NOMO-1 treated with DMSO at 0.1 percent for 48 hours (cell line): ENCODE results near the gene ACACB.

Experiments
- DNase-seq: peaks from one replicate; lab custom pipeline; 2025; ENCODE audit not compliant: unreplicated experiment; lab: John Stamatoyannopoulos, UW

Gene ACACB

GRCh38 chr12:109271418-109271817, 155.0 kb downstream of the ACACB start:
- DNase-seq: no peak

DNA sequence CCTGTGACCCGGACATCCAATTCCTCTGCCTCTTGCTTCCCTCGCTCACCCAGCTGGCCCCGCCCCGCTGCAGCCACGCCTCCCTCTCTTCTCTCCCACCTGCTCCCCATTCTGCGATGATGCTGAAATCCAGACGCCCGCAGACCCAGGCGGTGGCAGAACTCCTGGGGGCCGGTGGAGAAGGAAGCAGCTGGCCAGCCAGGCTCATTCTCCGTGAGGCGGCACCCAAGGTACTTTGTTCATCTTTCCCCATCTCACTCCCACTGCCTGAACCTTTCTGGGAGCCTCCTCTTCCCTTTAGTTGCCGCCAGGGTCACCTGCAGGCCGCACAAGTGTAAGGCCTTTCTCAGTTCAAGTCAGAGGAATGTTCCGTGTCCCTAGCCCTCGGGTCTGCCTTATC, 157.0 kb downstream of the ACACB start:
- DNase-seq: no peak

GRCh38 chr12:109274381-109274780, 158.0 kb downstream of the ACACB start:
- DNase-seq: no peak

- DNase-seq: no peak
Measured at GRCh38 chr12:109275173-109275572, 158.8 kb downstream of the ACACB start.

DNA sequence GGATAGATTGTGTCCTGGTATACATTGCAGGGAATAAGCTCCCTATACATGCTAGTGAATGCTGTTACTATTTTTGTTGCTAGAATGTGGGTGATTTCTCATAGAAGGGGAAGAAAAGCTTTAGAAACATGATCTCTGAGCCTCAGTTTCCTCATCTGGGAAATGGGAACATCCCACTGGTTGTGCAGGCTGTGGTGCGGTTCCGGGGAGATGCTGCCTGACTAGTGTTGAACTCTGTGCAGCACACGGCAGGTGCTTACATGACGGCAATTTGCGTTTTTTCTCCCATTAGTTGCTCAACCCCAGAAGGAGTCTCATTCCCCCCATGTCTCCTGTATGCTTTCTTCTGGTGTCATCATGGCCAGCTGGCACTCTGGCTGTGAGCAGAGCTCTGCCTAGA, 159.8 kb downstream of the ACACB start:
- no peak for DNase-seq

- DNase-seq: no peak
Measured at GRCh38 chr12:109277255-109277898, 161.0 kb downstream of the ACACB start.

GRCh38 chr12:109277899-109278762, 161.7 kb downstream of the ACACB start:
- DNase-seq: peak; percentile 53

DNA sequence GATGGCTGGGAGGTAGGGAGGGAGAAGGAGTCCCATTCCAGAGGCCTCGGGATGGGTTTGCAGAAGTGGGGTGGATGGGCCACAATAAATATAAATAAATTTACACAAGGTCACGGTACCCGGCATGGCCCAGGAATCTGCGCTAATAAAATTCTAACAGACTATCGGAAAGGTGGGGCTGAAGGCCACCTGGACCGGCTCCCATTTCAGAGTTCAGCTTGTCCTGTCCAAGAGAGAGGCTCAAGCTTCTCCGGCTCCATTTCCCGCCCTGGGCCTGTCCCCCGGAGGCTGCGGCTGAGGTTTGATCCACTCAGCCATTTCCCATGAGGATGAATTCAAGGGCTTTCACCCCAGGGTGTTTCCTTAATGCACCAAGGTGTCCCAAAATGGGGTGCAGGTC, 162.5 kb downstream of the ACACB start:
- DNase-seq: no peak

DNA sequence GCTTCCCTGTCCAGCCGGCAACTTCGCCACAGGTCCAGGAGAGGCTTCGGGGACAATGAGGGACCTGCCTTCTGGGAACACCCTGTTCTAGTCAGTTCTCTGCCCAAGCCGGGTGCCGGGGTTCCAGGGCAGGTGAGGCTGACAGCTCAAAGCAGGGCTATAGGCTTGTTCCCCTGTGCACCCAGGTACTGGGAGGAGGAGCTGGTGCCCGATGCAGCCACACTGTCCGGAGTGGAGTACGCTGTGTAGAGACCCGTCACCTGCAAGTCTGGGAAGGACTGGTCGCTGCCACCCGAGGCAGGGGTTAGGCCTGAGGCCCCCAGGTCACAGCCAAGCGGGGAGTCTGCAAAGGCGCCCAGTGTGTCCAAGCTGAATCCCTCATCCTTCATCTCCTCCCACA, 163.1 kb downstream of the ACACB start:
- DNase-seq: no peak

DNA sequence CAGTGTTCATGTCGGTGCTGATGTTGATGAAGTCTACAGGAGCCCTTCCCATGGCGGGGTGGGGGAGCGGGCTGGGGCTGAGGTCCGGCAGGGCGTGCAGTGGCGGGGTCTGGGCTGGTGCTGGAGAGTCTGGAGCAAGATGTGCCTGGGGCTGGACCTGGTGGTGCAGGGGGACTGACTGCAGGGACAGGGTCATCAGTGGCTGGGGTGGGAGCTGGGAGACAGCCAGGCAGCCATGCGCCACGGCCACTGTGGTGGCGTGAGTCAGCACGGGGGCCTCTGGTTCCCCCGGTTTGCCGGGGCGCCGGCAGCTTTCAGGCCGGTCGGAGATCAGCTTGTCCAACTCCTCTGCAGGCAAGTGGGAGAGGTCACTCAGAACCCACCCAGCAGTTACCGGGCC, 165.1 kb downstream of the ACACB start:
- DNase-seq: no peak

GRCh38 chr12:109284392-109284791, 168.0 kb downstream of the ACACB start:
- no peak for DNase-seq

GRCh38 chr12:109286252-109286651, 169.9 kb downstream of the ACACB start:
- no peak for DNase-seq

DNA sequence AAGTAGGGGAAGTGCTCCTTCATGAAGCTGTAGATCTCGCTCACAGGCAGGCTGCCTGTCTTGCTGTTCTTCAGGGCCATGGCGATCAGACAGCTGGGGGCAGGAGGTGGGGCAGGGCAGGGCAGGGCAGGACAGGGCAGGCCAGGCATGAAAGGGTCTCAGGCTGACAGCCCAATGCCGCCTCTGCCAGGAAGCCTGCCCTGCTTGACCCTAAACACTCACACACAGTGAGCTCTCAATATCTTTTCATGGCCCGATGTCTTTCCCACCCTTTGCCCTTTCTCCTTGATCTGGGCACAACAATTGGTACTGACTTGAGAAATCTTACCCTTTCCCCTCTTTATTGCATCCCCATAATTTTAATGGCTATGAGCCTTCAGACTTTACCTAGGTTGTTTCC, 170.3 kb downstream of the ACACB start:
- DNase-seq: no peak

DNA sequence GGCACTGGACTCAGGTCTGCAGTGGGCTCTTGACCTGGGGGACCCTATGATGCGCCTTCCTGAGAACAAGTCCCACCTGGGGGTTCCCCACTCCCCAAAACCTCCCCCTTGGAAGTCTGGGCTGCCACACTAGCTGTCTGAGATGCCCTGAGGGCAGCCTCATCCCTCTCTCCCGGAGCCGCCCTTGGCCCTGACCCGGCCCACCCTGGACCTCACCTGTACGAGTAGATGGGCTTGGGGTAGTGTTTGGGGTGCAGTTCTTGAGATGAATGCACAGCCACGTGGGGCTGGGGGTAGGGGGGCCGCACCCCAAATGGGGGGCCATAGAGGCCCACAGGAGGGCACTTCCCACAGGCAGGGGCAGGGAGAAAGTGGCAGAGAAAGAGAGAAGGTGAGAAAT, 170.8 kb downstream of the ACACB start:
- DNase-seq: no peak

- no peak for DNase-seq
Measured at GRCh38 chr12:109287811-109288469, 171.6 kb downstream of the ACACB start.

- no peak for DNase-seq
Measured at GRCh38 chr12:109288571-109288970, 172.2 kb downstream of the ACACB start.

DNA sequence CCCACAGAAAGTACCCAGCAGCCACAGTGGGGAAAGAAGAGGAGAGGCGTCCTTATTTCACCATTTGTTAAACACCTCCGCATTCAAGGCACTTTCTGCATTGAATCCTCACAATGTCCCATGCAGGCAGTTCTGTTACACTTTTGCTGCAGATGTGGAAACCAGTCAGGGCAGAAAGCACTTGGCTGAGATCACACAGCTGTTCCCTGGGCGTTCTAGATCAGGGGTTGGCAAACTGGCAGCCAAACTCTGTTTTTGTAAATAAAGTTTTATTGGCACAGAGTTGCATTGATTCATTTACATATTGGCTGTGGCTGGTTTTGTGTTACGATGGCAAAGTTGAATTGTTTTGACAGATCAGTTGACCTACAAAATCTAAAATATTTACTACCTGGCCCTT, 172.6 kb downstream of the ACACB start:
- DNase-seq: no peak

GRCh38 chr12:109289551-109289950, 173.2 kb downstream of the ACACB start:
- no peak for DNase-seq

DNA sequence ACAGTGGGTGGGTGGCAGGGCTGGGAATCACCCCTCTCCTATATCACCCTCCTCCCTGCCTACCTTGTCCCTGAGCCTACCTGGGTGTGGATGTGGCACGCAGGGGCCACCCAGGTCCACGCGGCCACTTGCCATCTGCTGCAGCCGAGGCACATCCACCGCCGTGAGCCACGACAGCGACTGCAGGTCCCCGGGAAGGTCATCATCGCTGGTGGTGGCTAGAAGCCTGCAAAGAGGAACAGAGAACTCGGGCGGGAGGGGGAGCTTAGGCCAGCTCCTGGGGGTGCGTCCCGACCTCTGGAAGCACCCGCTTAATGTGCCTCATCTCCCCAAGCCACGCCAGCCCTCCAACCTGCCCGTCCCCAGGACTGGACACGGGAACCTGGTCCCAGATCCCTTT, 173.7 kb downstream of the ACACB start:
- no peak for DNase-seq

DNA sequence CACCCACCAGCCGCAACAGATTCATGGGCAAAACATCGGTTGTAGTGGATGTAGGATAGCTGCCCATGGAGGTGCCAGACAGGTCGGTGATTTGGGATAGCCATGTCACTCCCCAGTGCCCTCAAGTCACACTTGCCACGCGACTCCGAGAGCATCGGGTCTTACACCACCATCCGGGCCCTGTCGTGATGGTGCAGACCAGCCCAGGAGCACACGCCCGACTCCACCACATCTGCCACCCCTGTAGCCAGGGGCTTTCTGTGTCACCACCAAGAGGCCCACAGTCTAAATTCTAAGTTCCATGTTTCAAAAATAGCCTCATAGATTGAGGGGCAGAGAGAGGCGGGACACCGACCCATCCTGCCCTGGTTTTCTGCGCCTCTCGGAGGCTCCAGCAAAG, 174.7 kb downstream of the ACACB start:
- DNase-seq: no peak

- DNase-seq: no peak
Measured at GRCh38 chr12:109291521-109292341, 175.3 kb downstream of the ACACB start.
